GM18498 (cell line): ENCODE data around the gene RASAL3.
A peak's percentile ranks its signal among the peaks of the same experiment; 100 is the strongest.
"Not testable (repeated sequence)": the region's sequence is repeated elsewhere in the genome, so short reads cannot be mapped to it uniquely, and the experiment has no call there.

Experiments used
- ATAC-seq: cut with Tn5 transposase; IDR thresholded peaks from one replicate; pipeline ENCODE4 v1.9.1; 2021; ENCODE audit warnings: mild to moderate bottlenecking, moderate library complexity; ENCODE audit not compliant: unreplicated experiment

The RASAL3 gene

GRCh38 chr19:15475169-15475568 is 10.8 kb upstream of the RASAL3 start:
- ATAC-seq = no peak

- ATAC-seq = not testable (repeated sequence)
Observed at GRCh38 chr19:15473821-15474220, 9.5 kb upstream of the RASAL3 start.

- ATAC-seq = no peak
Observed at GRCh38 chr19:15471639-15472101, 7.3 kb upstream of the RASAL3 start.

- ATAC-seq = no peak
Observed at GRCh38 chr19:15469513-15470297, 5.4 kb upstream of the RASAL3 start.

- no peak for ATAC-seq
Observed at GRCh38 chr19:15468675-15469512, 4.5 kb upstream of the RASAL3 start.

GRCh38 chr19:15467734-15468214 is 3.4 kb upstream of the RASAL3 start:
- ATAC-seq = no peak

GRCh38 chr19:15466851-15467733 is 2.7 kb upstream of the RASAL3 start:
- ATAC-seq = peak; percentile 70

- ATAC-seq = peak; percentile 60
Observed at GRCh38 chr19:15463861-15464371, 428 bp downstream of the RASAL3 start.

GRCh38 chr19:15461694-15462093 is 2.6 kb downstream of the RASAL3 start:
- no peak for ATAC-seq

- no peak for ATAC-seq
Observed at GRCh38 chr19:15457701-15458484, 6.5 kb downstream of the RASAL3 start.

GRCh38 chr19:15456871-15457700 is 7.3 kb downstream of the RASAL3 start:
- no peak for ATAC-seq

GRCh38 chr19:15456441-15456840 is 7.9 kb downstream of the RASAL3 start:
- ATAC-seq = no peak

GRCh38 chr19:15455996-15456395 is 8.3 kb downstream of the RASAL3 start:
- ATAC-seq = no peak

- no peak for ATAC-seq
Observed at GRCh38 chr19:15453906-15454860, 10.2 kb downstream of the RASAL3 start.

- no peak for ATAC-seq
Observed at GRCh38 chr19:15453091-15453578, 11.2 kb downstream of the RASAL3 start.

GRCh38 chr19:15452111-15453047 is 12.0 kb downstream of the RASAL3 start:
- no peak for ATAC-seq

- no peak for ATAC-seq
Observed at GRCh38 chr19:15450528-15450890, 13.8 kb downstream of the RASAL3 start.
